H1 (cell line): ENCODE data around the gene SEMA4D.

Experiments
- EP300 ChIP-seq, 2 experiments: IDR thresholded peaks; 1 replicate in 1 of 2; 2 replicates in 1 of 2; pipeline ENCODE4 v1.6.1; 2011 to 2012; ENCODE audit warnings: low read depth in 2 of 2, low read length in 2 of 2, mild to moderate bottlenecking in 2 of 2, borderline replicate concordance in 1 of 2, inconsistent platforms in 1 of 2, moderate library complexity in 1 of 2
- POLR2A ChIP-seq, 2 experiments: IDR thresholded peaks; 1 replicate in 1 of 2; 2 replicates in 1 of 2; pipeline ENCODE4 v1.6.1; 2011; ENCODE audit warnings: low read depth in 2 of 2, low read length in 2 of 2, mild to moderate bottlenecking in 2 of 2; ENCODE audit errors: control extremely low read depth in 1 of 2
- POLR2AphosphoS5 ChIP-seq: IDR thresholded peaks from 2 replicates; pipeline ENCODE4 v1.6.1; 2011; ENCODE audit warnings: low read depth, low read length
- RAD21 ChIP-seq, 2 experiments: IDR thresholded peaks in 1 of 2; conservative IDR thresholded peaks in 1 of 2; 2 replicates each; pipeline ENCODE4 v1.6.1; 2011; ENCODE audit warnings: low read depth in 2 of 2, low read length in 2 of 2, improper control_type of control experiment in 1 of 2, inconsistent platforms in 1 of 2, mild to moderate bottlenecking in 1 of 2, moderate library complexity in 1 of 2
- SRF ChIP-seq: IDR thresholded peaks from 2 replicates; pipeline ENCODE4 v1.6.1; 2011; ENCODE audit warnings: mild to moderate bottlenecking, low read depth, low read length, moderate library complexity
- TF ChIP-seq, protein P1 (sequence below), 3 experiments: IDR thresholded peaks; 1 replicate in 2 of 3; 2 replicates in 1 of 3; pipeline versions ENCODE4 v1.5.1 to v1.6.1; 2011; ENCODE audit warnings: low read length in 3 of 3, mild to moderate bottlenecking in 3 of 3, inconsistent platforms in 2 of 3, low read depth in 1 of 3, moderate library complexity in 1 of 3; ENCODE audit not compliant: insufficient read depth in 1 of 3; ENCODE audit errors: control extremely low read depth in 1 of 3

GRCh38 chr9:89446961-89447310, 51.0 kb downstream of the SEMA4D start:
- TF ChIP-seq, protein P1, sequence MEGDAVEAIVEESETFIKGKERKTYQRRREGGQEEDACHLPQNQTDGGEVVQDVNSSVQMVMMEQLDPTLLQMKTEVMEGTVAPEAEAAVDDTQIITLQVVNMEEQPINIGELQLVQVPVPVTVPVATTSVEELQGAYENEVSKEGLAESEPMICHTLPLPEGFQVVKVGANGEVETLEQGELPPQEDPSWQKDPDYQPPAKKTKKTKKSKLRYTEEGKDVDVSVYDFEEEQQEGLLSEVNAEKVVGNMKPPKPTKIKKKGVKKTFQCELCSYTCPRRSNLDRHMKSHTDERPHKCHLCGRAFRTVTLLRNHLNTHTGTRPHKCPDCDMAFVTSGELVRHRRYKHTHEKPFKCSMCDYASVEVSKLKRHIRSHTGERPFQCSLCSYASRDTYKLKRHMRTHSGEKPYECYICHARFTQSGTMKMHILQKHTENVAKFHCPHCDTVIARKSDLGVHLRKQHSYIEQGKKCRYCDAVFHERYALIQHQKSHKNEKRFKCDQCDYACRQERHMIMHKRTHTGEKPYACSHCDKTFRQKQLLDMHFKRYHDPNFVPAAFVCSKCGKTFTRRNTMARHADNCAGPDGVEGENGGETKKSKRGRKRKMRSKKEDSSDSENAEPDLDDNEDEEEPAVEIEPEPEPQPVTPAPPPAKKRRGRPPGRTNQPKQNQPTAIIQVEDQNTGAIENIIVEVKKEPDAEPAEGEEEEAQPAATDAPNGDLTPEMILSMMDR (IDR thresholded peaks at IDR 0.05; ENCODE audit: control extremely low read depth in 1 of 3, insufficient read depth in 1 of 3, low read depth in 1 of 3, low read length in 3 of 3) = no peak
- TF ChIP-seq RAD21 (IDR thresholded peaks at IDR 0.05 in 1 of 2, conservative IDR thresholded peaks at IDR 0.05 in 1 of 2; ENCODE audit: low read depth in 2 of 2, low read length in 2 of 2) (no peak), POLR2A (IDR thresholded peaks at IDR 0.05; ENCODE audit: control extremely low read depth in 1 of 2, low read depth in 2 of 2, low read length in 2 of 2) (no peak), EP300 (IDR thresholded peaks at IDR 0.05; ENCODE audit: borderline replicate concordance in 1 of 2, low read depth in 2 of 2, low read length in 2 of 2) (no peak), POLR2AphosphoS5 (no peak), SRF (no peak)
